Endothelial cell of umbilical vein (primary cell): ENCODE measurements around the gene MINK1. TPM values are rescaled to one million over a fixed set of nuclear protein-coding genes. Genes with fewer than 3 reads are reported as not detected.
A peak's percentile ranks its signal among the peaks of the same experiment; 100 is the strongest.

Experiments used
- BruUV-seq: library from RNA; stranded (reverse); fragments of 400-500 nt; replicated peaks from 2 replicates; lab custom pipeline; 2021; lab: Mats Ljungman, UMichigan
- CTCF ChIA-PET: fragments of 300-600, 350-600 bp; sonication (Branson Sonifier 250); formaldehyde crosslinking; loops from one replicate; lab custom pipeline; 2021; ENCODE audit warnings: antibody characterized with exemption, inconsistent platforms; lab: Charles Lee
- POLR2A ChIA-PET: fragments of 300-600, 350-600 bp; sonication (Branson Sonifier 250); formaldehyde crosslinking; loops from one replicate; lab custom pipeline; 2021; ENCODE audit warnings: antibody characterized with exemption, inconsistent platforms; lab: Charles Lee
- DNase-seq: peaks from one replicate; pipeline ENCODE4 v3.0.0-alpha.2; 2011; ENCODE audit warnings: low read depth, low spot score
- FAIRE-seq: peaks from 2 replicates; lab custom pipeline; 2011; peaks lifted over from hg19 to GRCh38; lab: Jason Lieb, UNC
- H2AFZ ChIP-seq: 2 replicates; pipeline ENCODE4 v1.6.0; 2012; ENCODE audit warnings: low read depth, low read length, control low read depth, inconsistent platforms
- H3K27ac ChIP-seq: 2 replicates; pipeline ENCODE4 v1.5.1; 2011; ENCODE audit warnings: low read depth, mild to moderate bottlenecking, control low read depth, low read length, moderate library complexity; ENCODE audit not compliant: insufficient read depth
- H3K27me3 ChIP-seq, 2 experiments: 2 replicates each; pipeline versions ENCODE4 v1.6.0 to v1.6.1; 2011; ENCODE audit warnings: low read length in 2 of 2, mixed read lengths in 1 of 2; ENCODE audit not compliant: control insufficient read depth in 2 of 2, insufficient read depth in 2 of 2
- H3K36me3 ChIP-seq, 2 experiments: 2 replicates in 1 of 2; 3 replicates in 1 of 2; pipeline ENCODE4 v1.5.1; 2011; ENCODE audit warnings: low read length in 2 of 2, mild to moderate bottlenecking in 1 of 2, moderate library complexity in 1 of 2; ENCODE audit not compliant: control insufficient read depth in 2 of 2, insufficient read depth in 2 of 2; ENCODE audit errors: extremely low read depth in 1 of 2
- H3K4me1 ChIP-seq: 3 replicates; pipeline ENCODE4 v1.5.1; 2011; ENCODE audit warnings: mild to moderate bottlenecking, low read length; ENCODE audit not compliant: control insufficient read depth, insufficient read depth; ENCODE audit errors: extremely low read depth
- H3K4me2 ChIP-seq: 2 replicates; pipeline ENCODE4 v1.6.1; 2011; ENCODE audit warnings: low read length, control low read depth, mixed read lengths; ENCODE audit not compliant: insufficient read depth
- H3K4me3 ChIP-seq, 3 experiments: fragments of 200-600 bp in 1 of 3; sonication (generic), shearing (Covaris generic) in 1 of 3; replicated peaks in 1 of 3; 2 replicates each; pipeline ENCODE4 v1.5.1; 2011 to 2016; ENCODE audit warnings: control low read depth in 3 of 3, low read length in 3 of 3, mild to moderate bottlenecking in 2 of 3, inconsistent platforms in 1 of 3, low read depth in 1 of 3, moderate library complexity in 1 of 3; ENCODE audit not compliant: insufficient read depth in 1 of 3
- H3K79me2 ChIP-seq: 2 replicates; pipeline ENCODE4 v1.6.0; 2012; ENCODE audit warnings: low read length, inconsistent platforms; ENCODE audit not compliant: control insufficient read depth, insufficient read depth
- H3K9ac ChIP-seq: replicated peaks from 2 replicates; pipeline ENCODE3; 2011; ENCODE audit warnings: low read length, control low read depth; ENCODE audit not compliant: insufficient read depth; ENCODE audit errors: extremely low read depth
- H3K9me1 ChIP-seq: replicated peaks from 3 replicates; pipeline ENCODE4 v1.6.0; 2011; ENCODE audit warnings: mild to moderate bottlenecking, low read length; ENCODE audit not compliant: control insufficient read depth, insufficient read depth; ENCODE audit errors: extremely low read depth
- H3K9me3 ChIP-seq: replicated peaks from 2 replicates; pipeline ENCODE4 v1.5.1; 2012; ENCODE audit warnings: low read length, inconsistent platforms; ENCODE audit not compliant: control insufficient read depth, insufficient read depth
- H4K20me1 ChIP-seq: replicated peaks from 2 replicates; pipeline ENCODE3; 2011; ENCODE audit warnings: mild to moderate bottlenecking, low read length; ENCODE audit not compliant: control insufficient read depth, insufficient read depth; ENCODE audit errors: extremely low read depth
- EZH2 ChIP-seq: IDR thresholded peaks from 2 replicates; pipeline ENCODE4 v1.6.1; 2012; ENCODE audit warnings: borderline replicate concordance, low read depth, mild to moderate bottlenecking, moderate library complexity, low read length, inconsistent platforms; ENCODE audit not compliant: severe bottlenecking
- FOS ChIP-seq: IDR thresholded peaks from 2 replicates; pipeline ENCODE4 v1.6.1; 2011; ENCODE audit warnings: mild to moderate bottlenecking, low read length, moderate library complexity, borderline replicate concordance; ENCODE audit not compliant: insufficient read depth
- GATA2 ChIP-seq: IDR thresholded peaks from 2 replicates; pipeline ENCODE4 v1.7.0; 2011; ENCODE audit warnings: low read depth, mild to moderate bottlenecking, moderate library complexity, mixed read lengths, low read length; ENCODE audit not compliant: insufficient read length, insufficient read depth
- JUN ChIP-seq: IDR thresholded peaks from 2 replicates; pipeline ENCODE4 v1.6.1; 2011; ENCODE audit warnings: borderline replicate concordance, low read depth; ENCODE audit not compliant: insufficient read length, insufficient read depth
- MYC ChIP-seq: IDR thresholded peaks from one replicate; pipeline ENCODE4 v1.6.1; 2011; ENCODE audit warnings: mild to moderate bottlenecking, low read depth, low read length
- POLR2A ChIP-seq: IDR thresholded peaks from 2 replicates; pipeline ENCODE4 v1.6.1; 2012; ENCODE audit warnings: low read depth, mild to moderate bottlenecking, control low read depth, low read length
- POLR2AphosphoS5 ChIP-seq: IDR thresholded peaks from 2 replicates; pipeline ENCODE4 v1.6.1; 2012; ENCODE audit warnings: low read depth, mild to moderate bottlenecking, control low read depth, low read length, moderate library complexity; ENCODE audit not compliant: insufficient read depth
- dilution Hi-C: fragments of 300-500 bp; cut with MboI; formaldehyde crosslinking; loops from one replicate; pipeline ENCODE4 v1.15.0; 2019; ENCODE audit warnings: low sequenced_read_pairs; ENCODE audit not compliant: extremely low pct_ligation_motif_present
- intact Hi-C: fragments of 100-400 bp; cut with micrococcal nuclease; formaldehyde crosslinking; loops from one replicate; pipeline ENCODE4 v1.10.0; 2022
- polyA plus RNA-seq, 4 experiments: library from polyadenylated mRNA; depleted of rRNA in 3 of 4; stranded (reverse) in 3 of 4; unstranded in 1 of 4; fragments of >200 nt; gene quantifications; 2 replicates each; pipeline versions ENCODE4 v1.2.1 to v1.2.3, GENCODE V29; 2011 to 2012; ENCODE audit warnings: missing spikeins in 1 of 4
- total RNA-seq: library from RNA; stranded (reverse); gene quantifications from 2 replicates; pipeline ENCODE4 v1.2.3, GENCODE V29; 2021
- TF ChIP-seq, protein P1 (sequence below): IDR thresholded peaks from 2 replicates; pipeline ENCODE4 v1.6.1; 2011; ENCODE audit not compliant: insufficient read depth, insufficient read length
- TF ChIP-seq, protein P2 (sequence below), 2 donors: IDR thresholded peaks; 1 replicate in 1 of 2; 2 replicates in 1 of 2; pipeline ENCODE4 v1.5.1; 2011; ENCODE audit warnings: low read length in 2 of 2, mild to moderate bottlenecking in 2 of 2, moderate library complexity in 2 of 2, control low read depth in 1 of 2, inconsistent platforms in 1 of 2, low read depth in 1 of 2; ENCODE audit not compliant: insufficient read depth in 1 of 2; ENCODE audit errors: extremely low read depth in 1 of 2

The MINK1 gene
- total and polyA plus RNA-seq, 2 donors (not counting 3 experiments of a cell fraction or from before 2014, with no cell fraction given): 53.6 to 89.4 TPM

DNA sequence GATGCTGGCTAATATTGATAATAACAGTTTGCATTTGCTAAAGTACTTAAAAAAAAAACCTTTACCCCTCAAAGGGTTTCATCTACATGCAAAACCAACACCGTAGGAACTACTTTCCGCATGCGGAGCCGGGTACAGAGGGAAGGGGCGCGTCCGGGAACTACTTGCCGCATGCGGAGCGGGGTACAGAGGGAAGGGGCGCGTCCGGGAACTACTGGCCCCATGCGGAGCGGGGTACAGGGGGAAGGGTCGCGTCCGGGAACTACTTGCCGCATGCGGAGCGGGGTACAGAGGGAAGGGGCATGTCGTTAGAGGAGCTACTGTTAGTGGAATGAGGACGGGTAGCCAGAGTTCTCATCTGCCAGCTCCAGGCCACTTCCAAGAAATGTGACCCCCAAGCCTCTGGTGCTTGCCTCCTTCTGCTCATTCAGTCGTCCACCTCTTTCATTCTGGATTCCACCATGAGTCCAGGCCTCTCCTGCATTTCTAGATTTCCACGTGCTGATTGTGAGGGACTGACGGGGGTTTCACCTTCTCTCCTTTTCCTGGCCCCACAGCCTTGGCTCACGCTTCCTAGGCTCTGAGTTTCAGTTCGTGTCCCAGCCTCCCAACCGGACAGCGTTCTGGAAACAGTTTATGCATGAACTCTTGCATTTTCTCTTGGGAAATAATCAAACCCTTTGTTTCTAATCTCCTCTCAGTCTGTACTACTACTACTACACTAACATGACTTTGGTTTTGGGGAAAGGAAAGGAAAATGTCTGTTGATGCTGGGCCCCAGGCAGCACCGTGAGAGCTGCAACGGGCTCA is 26.9 kb downstream of the MINK1 start:
- no peaks in the 10 kb centered on the region for H3K9me3 ChIP-seq
- H3K27me3 ChIP-seq: no peaks in the 10 kb centered on the region
- H3K4me3 ChIP-seq: no peak overlapping the region
- H3K9ac ChIP-seq: no peak overlapping the region
- TF ChIP-seq POLR2AphosphoS5: no peak
- TF ChIP-seq EZH2: no peak
- TF ChIP-seq, protein P1, sequence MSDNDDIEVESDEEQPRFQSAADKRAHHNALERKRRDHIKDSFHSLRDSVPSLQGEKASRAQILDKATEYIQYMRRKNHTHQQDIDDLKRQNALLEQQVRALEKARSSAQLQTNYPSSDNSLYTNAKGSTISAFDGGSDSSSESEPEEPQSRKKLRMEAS: no peak
- no peak for TF ChIP-seq GATA2
- TF ChIP-seq JUN: no peak
- TF ChIP-seq MYC: no peak
- TF ChIP-seq POLR2A: no peak
- TF ChIP-seq FOS: no peak
- TF ChIP-seq, protein P2, sequence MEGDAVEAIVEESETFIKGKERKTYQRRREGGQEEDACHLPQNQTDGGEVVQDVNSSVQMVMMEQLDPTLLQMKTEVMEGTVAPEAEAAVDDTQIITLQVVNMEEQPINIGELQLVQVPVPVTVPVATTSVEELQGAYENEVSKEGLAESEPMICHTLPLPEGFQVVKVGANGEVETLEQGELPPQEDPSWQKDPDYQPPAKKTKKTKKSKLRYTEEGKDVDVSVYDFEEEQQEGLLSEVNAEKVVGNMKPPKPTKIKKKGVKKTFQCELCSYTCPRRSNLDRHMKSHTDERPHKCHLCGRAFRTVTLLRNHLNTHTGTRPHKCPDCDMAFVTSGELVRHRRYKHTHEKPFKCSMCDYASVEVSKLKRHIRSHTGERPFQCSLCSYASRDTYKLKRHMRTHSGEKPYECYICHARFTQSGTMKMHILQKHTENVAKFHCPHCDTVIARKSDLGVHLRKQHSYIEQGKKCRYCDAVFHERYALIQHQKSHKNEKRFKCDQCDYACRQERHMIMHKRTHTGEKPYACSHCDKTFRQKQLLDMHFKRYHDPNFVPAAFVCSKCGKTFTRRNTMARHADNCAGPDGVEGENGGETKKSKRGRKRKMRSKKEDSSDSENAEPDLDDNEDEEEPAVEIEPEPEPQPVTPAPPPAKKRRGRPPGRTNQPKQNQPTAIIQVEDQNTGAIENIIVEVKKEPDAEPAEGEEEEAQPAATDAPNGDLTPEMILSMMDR (IDR thresholded peaks at IDR 0.05; ENCODE audit: extremely low read depth in 1 of 2, insufficient read depth in 1 of 2, low read depth in 1 of 2, low read length in 2 of 2): no peak
- peaks cover 0 to 2% of the 10 kb centered on the region in 2 experiments for H3K36me3 ChIP-seq
- ChIA-PET POLR2A (interaction anchor here (0.6 kb wide), 1 partner anchor 11 kb away, joined by 7 read pairs; no protein-coding TSS in a partner anchor), CTCF (interaction anchor here (1.3 to 1.4 kb wide), 2 partner anchors 11 to 70 kb away, joined by 3 to 7 read pairs; no protein-coding TSS in a partner anchor)
- peaks cover 35% of the 10 kb centered on the region for H3K79me2 ChIP-seq
- no peak overlapping the region for H3K4me2 ChIP-seq
- no peak overlapping the region for H2AFZ ChIP-seq
- dilution Hi-C loops (no loop called here), intact Hi-C loops (loop anchor here (2.0 kb wide), 1 partner anchor 63 kb away; the partner anchor contains the start of gene PSMB6)
- no peak for DNase-seq
- H3K27ac ChIP-seq: no peak overlapping the region
- FAIRE-seq: peak; percentile 60
- H3K9me1 ChIP-seq: no peaks in the 10 kb centered on the region
- no TSS peak for BruUV-seq
- no peaks in the 10 kb centered on the region for H4K20me1 ChIP-seq
- H3K4me1 ChIP-seq: peaks cover 47% of the 10 kb centered on the region
